Vein endothelial cell (primary cell): Measurements from ENCODE around the gene PTGDS. TPM values are rescaled to one million over a fixed set of nuclear protein-coding genes. Genes with fewer than 3 reads are reported as not detected.

Source experiments
- total RNA-seq: library from RNA; depleted of rRNA; stranded (reverse); fragments of >200 nt; gene quantifications from 2 replicates; pipeline ENCODE4 v1.2.3, GENCODE V29; 2012

Gene PTGDS
- total RNA-seq, result not detected in 2 replicates

GRCh38 chr9:136977223-136977622 lies at the start of gene PTGDS:
PTGDS (plus strand) TSS chr9:136977504; CDS start chr9:136977579, 75 bp downstream.

GRCh38 chr9:136944519-136945332 lies 32.6 kb upstream of the PTGDS start, which contains the start of the genes C8G and FBXW5:
C8G (plus strand) TSS chr9:136945243; CDS start chr9:136945321, 78 bp downstream.
FBXW5 (minus strand) TSS chr9:136944738; CDS start chr9:136944083, 655 bp downstream.

GRCh38 chr9:136951541-136952320 lies 25.6 kb upstream of the PTGDS start, which contains the start of gene LCN12:
LCN12 (plus strand) TSS chr9:136952273; CDS start chr9:136952328, 55 bp downstream.

GRCh38 chr9:136982232-136983051 lies 5.1 kb downstream of the PTGDS start, which contains the start of gene LCNL1:
LCNL1 (plus strand) TSS chr9:136982993; CDS start chr9:136983587, 594 bp downstream.

GRCh38 chr9:136991993-136992818 lies 14.9 kb downstream of the PTGDS start, which contains the start of gene PAXX:
PAXX (plus strand) TSS chr9:136992422; CDS start chr9:136992444, 22 bp downstream.

GRCh38 chr9:136996361-136997292 lies 19.3 kb downstream of the PTGDS start, which contains the start of gene CLIC3:
CLIC3 (minus strand) TSS chr9:136996568; CDS start chr9:136996543, 25 bp downstream.

GRCh38 chr9:137027369-137028262 lies 50.3 kb downstream of the PTGDS start, which contains the start of gene ABCA2:
ABCA2 (minus strand) TSS chr9:137028237; CDS start chr9:137028140, 97 bp downstream.

Other genes with a start within 250 kb of the PTGDS start
- not detected in 2 replicates for gene LCN10, start 234.6 kb upstream of the PTGDS start, total RNA-seq
- 0.33 TPM in 1 of 2 replicates, not detected in the other for gene LCN6, start 229.0 kb upstream of the PTGDS start, total RNA-seq
- not detected in 2 replicates for gene LCN8, start 219.3 kb upstream of the PTGDS start, total RNA-seq
- gene LCN15, start 213.0 kb upstream of the PTGDS start, total RNA-seq, result not detected in 2 replicates
- 51.0 and 63.0 TPM in 2 replicates for gene TMEM141, start 186.2 kb upstream of the PTGDS start, total RNA-seq
- gene CCDC183, start 181.2 kb upstream of the PTGDS start, total RNA-seq, result 0.19 and 0.65 TPM in 2 replicates
- gene RABL6, start 169.6 kb upstream of the PTGDS start, total RNA-seq, result 94.1 and 98.4 TPM in 2 replicates
- gene AJM1, start 135.0 kb upstream of the PTGDS start, total RNA-seq, result 0.65 and 0.67 TPM in 2 replicates
- gene PHPT1, start 128.1 kb upstream of the PTGDS start, total RNA-seq, result 77.7 and 106 TPM in 2 replicates
- gene MAMDC4, start 125.2 kb upstream of the PTGDS start, total RNA-seq, result 0.98 and 1.4 TPM in 2 replicates
- 253 and 286 TPM in 2 replicates for gene EDF1, start 111.2 kb upstream of the PTGDS start, total RNA-seq
- 11.8 and 13.9 TPM in 2 replicates for gene TRAF2, start 91.0 kb upstream of the PTGDS start, total RNA-seq
- 180 and 181 TPM in 2 replicates for gene FBXW5, start 32.8 kb upstream of the PTGDS start, total RNA-seq
- 0.33 and 0.76 TPM in 2 replicates for gene C8G, start 32.3 kb upstream of the PTGDS start, total RNA-seq
- gene LCN12, start 25.2 kb upstream of the PTGDS start, total RNA-seq, result 0.29 TPM in 1 of 2 replicates, not detected in the other
- not detected in 2 replicates for gene LCNL1, start 5.5 kb downstream of the PTGDS start, total RNA-seq
- gene PAXX, start 14.9 kb downstream of the PTGDS start, total RNA-seq, result 14.6 and 19.6 TPM in 2 replicates
- gene CLIC3, start 19.1 kb downstream of the PTGDS start, total RNA-seq, result 0.29 and 0.33 TPM in 2 replicates
- gene ABCA2, start 50.7 kb downstream of the PTGDS start, total RNA-seq, result 12.4 and 18.6 TPM in 2 replicates
- gene FUT7, start 54.6 kb downstream of the PTGDS start, total RNA-seq, result not detected in 2 replicates
- gene NPDC1, start 68.7 kb downstream of the PTGDS start, total RNA-seq, result 52.6 and 64.7 TPM in 2 replicates
- gene ENTPD2, start 76.6 kb downstream of the PTGDS start, total RNA-seq, result not detected in 2 replicates
- 11.1 and 14.7 TPM in 2 replicates for gene SAPCD2, start 93.1 kb downstream of the PTGDS start, total RNA-seq
- 19.9 and 21.5 TPM in 2 replicates for gene UAP1L1, start 100.0 kb downstream of the PTGDS start, total RNA-seq
- 65.8 and 69.2 TPM in 2 replicates for gene MAN1B1, start 109.5 kb downstream of the PTGDS start, total RNA-seq
- 70.4 and 103 TPM in 2 replicates for gene DPP7, start 137.2 kb downstream of the PTGDS start, total RNA-seq
- gene GRIN1, start 161.7 kb downstream of the PTGDS start, total RNA-seq, result 0.10 TPM in 1 of 2 replicates, not detected in the other
- gene LRRC26, start 192.5 kb downstream of the PTGDS start, total RNA-seq, result not detected in 2 replicates
- not detected in 2 replicates for gene TMEM210, start 194.6 kb downstream of the PTGDS start, total RNA-seq
- 30.1 and 37.6 TPM in 2 replicates for gene ANAPC2, start 211.1 kb downstream of the PTGDS start, total RNA-seq
- gene SSNA1, start 211.2 kb downstream of the PTGDS start, total RNA-seq, result 102 and 108 TPM in 2 replicates
- gene TPRN, start 223.2 kb downstream of the PTGDS start, total RNA-seq, result 9.9 and 10.8 TPM in 2 replicates
- 27.1 and 28.9 TPM in 2 replicates for gene TMEM203, start 228.1 kb downstream of the PTGDS start, total RNA-seq
- gene NDOR1, start 228.2 kb downstream of the PTGDS start, total RNA-seq, result 8.3 and 8.8 TPM in 2 replicates
- gene RNF208, start 244.7 kb downstream of the PTGDS start, total RNA-seq, result 0.19 and 0.65 TPM in 2 replicates
- 0.65 and 0.67 TPM in 2 replicates for gene CYSRT1, start 247.7 kb downstream of the PTGDS start, total RNA-seq
- under 0.01 and 0.19 TPM in 2 replicates for gene RNF224, start 250.0 kb downstream of the PTGDS start, total RNA-seq